ENCODE results near the gene BMP6.

GRCh38 chr6:7727086-7727945 lies 1.4 kb downstream of the BMP6 start:
- no peak for TF ChIP-seq REST (IDR thresholded peaks at IDR 0.05; ENCODE audit: unreplicated experiment)
- TF ChIP-seq CTCF (conservative IDR thresholded peaks at IDR 0.05; ENCODE audit: low read depth in 2 of 2) = 0 out of 4 replicates have a peak, but pooled peaks of 1 of the 2 experiments have one; percentile 5
- TF ChIP-seq EZH2 (IDR thresholded peaks at IDR 0.05; ENCODE audit: low read depth, unreplicated experiment) = peak; percentile 94
- no peak for TF ChIP-seq POLR2AphosphoS5 (IDR thresholded peaks at IDR 0.05; ENCODE audit: low read depth)
- TF ChIP-seq CREB1 (CRISPR knock-in tag; IDR thresholded peaks at IDR 0.05; ENCODE audit: low read depth) = no peak
- no peak for TF ChIP-seq ETS1 (IDR thresholded peaks at IDR 0.05)
- TF ChIP-seq STAT1 (IDR thresholded peaks at IDR 0.05; ENCODE audit: unreplicated experiment) = no peak
- TF ChIP-seq EZH2phosphoT487 (IDR thresholded peaks at IDR 0.05; ENCODE audit: unreplicated experiment) = peak; percentile 77
- TF ChIP-seq ZNF114 (CRISPR knock-in tag; IDR thresholded peaks at IDR 0.05) = no peak
